BJ (cell line): ENCODE measurements around the gene BBS1. TPM values are rescaled to one million over a fixed set of nuclear protein-coding genes. Genes with fewer than 3 reads are reported as not detected.

Experiments
- CTCF ChIA-PET: fragments of 350-600 bp; formaldehyde crosslinking; extraction: SDS; loops from one replicate; lab custom pipeline; 2021; ENCODE audit warnings: antibody characterized with exemption, inconsistent platforms; lab: Yijun Ruan, JAX
- POLR2A ChIA-PET: fragments of 300-600 bp; sonication (Branson Sonifier 250); formaldehyde crosslinking; extraction: SDS; loops from one replicate; lab custom pipeline; 2021; ENCODE audit warnings: antibody characterized with exemption; lab: Charles Lee
- DNase-seq: peaks from one replicate; pipeline ENCODE4 v3.0.0-alpha.2; 2011; ENCODE audit warnings: low read depth
- H3K27me3 ChIP-seq: 2 replicates; pipeline ENCODE4 v1.6.0; 2011; ENCODE audit warnings: low read length; ENCODE audit not compliant: control insufficient read depth, insufficient read depth
- H3K36me3 ChIP-seq: 2 replicates; pipeline ENCODE4 v1.5.1; 2011; ENCODE audit warnings: low read length; ENCODE audit not compliant: control insufficient read depth, insufficient read depth
- H3K4me3 ChIP-seq: 2 replicates; pipeline ENCODE4 v1.5.1; 2011; ENCODE audit warnings: low read depth, mild to moderate bottlenecking, control low read depth, low read length
- polyA plus RNA-seq: library from polyadenylated mRNA; depleted of rRNA; stranded (reverse); fragments of >200 nt; gene quantifications from 2 replicates; pipeline ENCODE4 v1.2.3, GENCODE V29; 2011
- TF ChIP-seq, protein P1 (sequence below): IDR thresholded peaks from 2 replicates; pipeline ENCODE4 v1.5.1; 2011; ENCODE audit warnings: low read depth, mild to moderate bottlenecking, control low read depth, inconsistent platforms, low read length, moderate library complexity; ENCODE audit not compliant: insufficient read depth

The BBS1 gene
- polyA plus RNA-seq, 1 experiment: 31.1 TPM

DNA sequence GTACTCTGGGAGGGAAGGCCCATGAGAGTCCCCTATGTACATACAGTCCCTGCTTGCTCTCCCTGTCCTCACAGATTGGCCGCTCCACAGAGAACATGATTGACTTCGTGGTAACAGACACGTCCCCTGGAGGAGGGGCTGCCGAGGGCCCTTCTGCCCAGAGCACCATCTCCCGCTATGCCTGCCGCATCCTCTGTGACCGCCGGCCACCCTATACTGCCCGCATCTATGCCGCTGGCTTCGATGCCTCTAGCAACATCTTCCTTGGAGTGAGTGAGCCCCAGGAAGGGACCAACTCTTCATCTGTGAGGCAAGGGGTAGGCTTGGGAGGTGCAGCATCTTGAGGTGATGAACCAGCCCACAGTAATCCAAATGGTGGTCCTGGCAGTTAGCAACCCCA, 37.3 kb upstream of the BBS1 start:
- Histone ChIP-seq H3K4me3 (no peak overlapping the region), H3K27me3 (no peaks in the 10 kb centered on the region), H3K36me3 (peaks cover 17% of the 10 kb centered on the region)
- TF ChIP-seq, protein P1, sequence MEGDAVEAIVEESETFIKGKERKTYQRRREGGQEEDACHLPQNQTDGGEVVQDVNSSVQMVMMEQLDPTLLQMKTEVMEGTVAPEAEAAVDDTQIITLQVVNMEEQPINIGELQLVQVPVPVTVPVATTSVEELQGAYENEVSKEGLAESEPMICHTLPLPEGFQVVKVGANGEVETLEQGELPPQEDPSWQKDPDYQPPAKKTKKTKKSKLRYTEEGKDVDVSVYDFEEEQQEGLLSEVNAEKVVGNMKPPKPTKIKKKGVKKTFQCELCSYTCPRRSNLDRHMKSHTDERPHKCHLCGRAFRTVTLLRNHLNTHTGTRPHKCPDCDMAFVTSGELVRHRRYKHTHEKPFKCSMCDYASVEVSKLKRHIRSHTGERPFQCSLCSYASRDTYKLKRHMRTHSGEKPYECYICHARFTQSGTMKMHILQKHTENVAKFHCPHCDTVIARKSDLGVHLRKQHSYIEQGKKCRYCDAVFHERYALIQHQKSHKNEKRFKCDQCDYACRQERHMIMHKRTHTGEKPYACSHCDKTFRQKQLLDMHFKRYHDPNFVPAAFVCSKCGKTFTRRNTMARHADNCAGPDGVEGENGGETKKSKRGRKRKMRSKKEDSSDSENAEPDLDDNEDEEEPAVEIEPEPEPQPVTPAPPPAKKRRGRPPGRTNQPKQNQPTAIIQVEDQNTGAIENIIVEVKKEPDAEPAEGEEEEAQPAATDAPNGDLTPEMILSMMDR: no peak
- DNase-seq: no peak
- ChIA-PET CTCF (no interaction called here), POLR2A (no interaction called here)

DNA sequence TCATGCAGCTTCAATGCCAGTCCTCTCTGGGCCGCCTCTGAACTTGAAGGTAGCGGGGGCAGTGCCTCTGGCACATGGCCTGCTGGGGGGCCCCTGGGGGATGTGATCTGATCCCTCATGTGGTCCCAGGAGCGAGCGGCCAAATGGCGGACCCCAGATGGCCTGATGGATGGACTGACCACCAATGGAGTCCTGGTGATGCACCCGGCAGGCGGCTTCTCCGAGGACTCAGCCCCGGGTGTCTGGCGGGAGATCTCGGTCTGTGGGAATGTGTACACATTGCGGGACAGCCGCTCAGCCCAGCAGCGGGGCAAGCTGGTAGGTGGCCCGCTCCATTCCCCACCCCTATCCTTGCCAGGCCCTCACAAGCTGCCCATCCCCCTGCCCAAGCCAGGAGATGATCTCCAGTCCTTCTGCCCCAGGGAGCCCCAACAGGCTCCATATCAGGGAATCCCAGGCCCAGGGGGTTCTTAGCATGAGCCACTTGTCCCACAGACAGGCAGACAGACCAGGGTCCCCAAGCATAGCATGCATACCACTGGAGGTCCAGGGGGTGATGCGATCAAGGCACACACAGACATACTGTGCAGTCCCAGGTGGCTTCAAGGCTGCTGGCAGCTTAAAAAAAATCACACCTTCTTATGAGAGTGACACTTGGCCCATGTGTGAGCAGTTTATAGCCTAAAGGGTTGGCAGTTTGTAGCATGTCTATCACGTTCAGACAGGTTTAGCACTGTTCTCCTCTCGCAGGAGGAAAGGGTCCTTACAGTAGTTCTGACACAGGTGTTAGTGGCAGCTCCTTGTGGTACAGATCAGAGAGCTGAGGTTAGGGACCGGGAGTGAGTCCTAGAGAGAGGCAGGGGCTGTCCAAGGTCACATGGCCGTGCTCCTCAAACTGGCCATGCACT, 36.6 kb upstream of the BBS1 start:
- no peak for DNase-seq
- ChIA-PET POLR2A (no interaction called here), CTCF (no interaction called here)
- peaks cover 17% of the 10 kb centered on the region for H3K36me3 ChIP-seq
- H3K4me3 ChIP-seq: no peak overlapping the region
- no peaks in the 10 kb centered on the region for H3K27me3 ChIP-seq
- TF ChIP-seq, protein P1: no peak

DNA sequence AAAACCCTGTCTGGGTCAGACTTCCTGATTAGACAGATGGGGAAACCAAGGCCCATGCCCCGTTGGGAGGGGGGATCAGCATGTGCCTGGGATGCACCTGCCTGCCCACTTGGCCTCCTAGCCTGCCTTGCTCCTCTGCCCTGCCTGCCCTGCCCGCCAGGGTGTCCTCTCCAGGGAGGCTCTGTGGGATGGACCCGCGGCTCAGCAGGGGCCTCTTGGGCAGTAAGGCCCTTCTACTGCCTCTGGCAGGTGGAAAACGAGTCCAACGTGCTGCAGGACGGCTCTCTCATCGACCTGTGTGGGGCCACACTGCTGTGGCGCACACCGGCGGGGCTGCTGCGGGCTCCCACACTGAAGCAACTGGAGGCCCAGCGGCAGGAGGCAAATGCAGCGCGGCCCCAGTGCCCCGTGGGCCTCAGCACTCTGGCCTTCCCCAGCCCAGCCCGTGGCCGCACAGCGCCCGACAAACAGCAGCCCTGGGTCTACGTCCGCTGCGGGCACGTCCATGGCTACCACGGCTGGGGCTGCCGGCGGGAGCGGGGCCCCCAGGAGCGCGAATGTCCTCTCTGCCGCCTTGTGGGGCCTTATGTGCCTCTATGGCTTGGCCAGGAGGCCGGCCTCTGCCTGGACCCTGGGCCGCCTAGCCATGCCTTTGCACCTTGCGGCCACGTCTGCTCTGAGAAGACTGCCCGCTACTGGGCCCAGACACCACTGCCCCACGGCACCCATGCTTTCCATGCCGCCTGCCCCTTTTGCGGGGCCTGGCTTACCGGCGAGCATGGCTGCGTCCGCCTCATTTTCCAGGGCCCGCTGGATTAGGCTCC, 34.9 kb upstream of the BBS1 start:
- Histone ChIP-seq H3K36me3 (peaks cover 15% of the 10 kb centered on the region), H3K27me3 (no peaks in the 10 kb centered on the region), H3K4me3 (no peak overlapping the region)
- TF ChIP-seq, protein P1: no peak
- DNase-seq: no peak
- POLR2A ChIA-PET: no interaction called here
- CTCF ChIA-PET: no interaction called here

DNA sequence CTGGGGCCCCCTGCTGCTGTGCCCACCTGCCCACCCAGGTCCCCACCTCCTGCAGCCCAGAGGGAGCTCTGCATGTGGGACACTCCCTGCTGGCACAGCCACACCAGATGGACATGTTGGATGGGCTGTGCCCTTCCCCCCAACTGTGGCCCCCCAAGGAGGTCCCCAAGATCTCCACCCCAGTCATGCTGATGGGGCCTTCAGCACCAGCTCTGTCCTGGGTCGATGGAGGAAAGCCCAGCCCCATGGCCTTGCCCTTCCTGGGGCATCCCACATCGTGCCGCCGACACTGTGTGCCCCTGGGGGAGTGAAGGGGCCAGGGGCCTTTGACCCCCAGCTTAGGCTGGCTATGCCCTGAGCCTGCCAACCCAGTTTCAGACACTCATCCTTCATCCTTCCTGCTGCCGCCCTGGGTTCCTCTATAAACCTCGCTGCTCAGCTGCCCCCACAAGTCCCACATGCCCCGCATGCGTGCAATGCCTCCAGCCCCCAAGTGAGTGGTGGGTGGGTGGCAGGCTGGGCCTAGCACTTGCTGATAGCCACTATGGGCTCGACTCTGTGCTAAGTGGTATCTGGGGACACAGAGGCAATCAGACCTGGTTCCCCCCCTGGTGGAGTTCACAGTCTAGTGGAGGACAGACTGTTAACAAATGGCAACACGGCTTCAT, 34.1 kb upstream of the BBS1 start:
- no peak overlapping the region for H3K4me3 ChIP-seq
- ChIA-PET POLR2A (no interaction called here), CTCF (interaction anchor here (1.6 kb wide), 1 partner anchor 47 kb away, joined by 3 read pairs; no protein-coding TSS in a partner anchor)
- TF ChIP-seq, protein P1: no peak
- peaks cover 13% of the 10 kb centered on the region for H3K36me3 ChIP-seq
- no peaks in the 10 kb centered on the region for H3K27me3 ChIP-seq
- no peak for DNase-seq
